ENCODE data around the gene ADGRV1. TPM values are rescaled to one million over a fixed set of nuclear protein-coding genes. Genes with fewer than 3 reads are reported as not detected.
"Not testable (repeated sequence)": the region's sequence is repeated elsewhere in the genome, so short reads cannot be mapped to it uniquely, and the experiment has no call there.

ADGRV1 gene
- total RNA-seq, 1 donor from 2014 or later, result 0.99 TPM

GRCh38 chr5:90590170-90590569 is 31.6 kb downstream of the ADGRV1 start:
- no peak overlapping the region for H3K27ac Mint-ChIP-seq (ENCODE audit: unreplicated experiment)
- no peaks in the 10 kb centered on the region for H3K9me3 Mint-ChIP-seq (ENCODE audit: unreplicated experiment)
- H3K4me3 Mint-ChIP-seq (ENCODE audit: unreplicated experiment), result no peak overlapping the region
- no peak for TF ChIP-seq CTCF (IDR thresholded peaks at IDR 0.05)
- H3K36me3 Mint-ChIP-seq (ENCODE audit: unreplicated experiment), result no peaks in the 10 kb centered on the region
- H3K4me1 Mint-ChIP-seq (ENCODE audit: unreplicated experiment), result no peaks in the 10 kb centered on the region
- DNase-seq (ENCODE audit: extremely low spot score, unreplicated experiment), result no peak
- peaks cover 19% of the 10 kb centered on the region for H3K27me3 Mint-ChIP-seq (ENCODE audit: unreplicated experiment)

GRCh38 chr5:90593083-90593482 is 34.5 kb downstream of the ADGRV1 start:
- H3K27me3 Mint-ChIP-seq (ENCODE audit: unreplicated experiment), result peaks cover 19% of the 10 kb centered on the region
- not testable (repeated sequence) for H3K4me3 Mint-ChIP-seq (ENCODE audit: unreplicated experiment); H3K36me3 Mint-ChIP-seq (ENCODE audit: unreplicated experiment); H3K4me1 Mint-ChIP-seq (ENCODE audit: unreplicated experiment); H3K9me3 Mint-ChIP-seq (ENCODE audit: unreplicated experiment); DNase-seq (ENCODE audit: extremely low spot score, unreplicated experiment); H3K27ac Mint-ChIP-seq (ENCODE audit: unreplicated experiment)

GRCh38 chr5:90595766-90596165 is 37.2 kb downstream of the ADGRV1 start:
- H3K9me3 Mint-ChIP-seq (ENCODE audit: unreplicated experiment); H3K4me1 Mint-ChIP-seq (ENCODE audit: unreplicated experiment); H3K4me3 Mint-ChIP-seq (ENCODE audit: unreplicated experiment); DNase-seq (ENCODE audit: extremely low spot score, unreplicated experiment); H3K27ac Mint-ChIP-seq (ENCODE audit: unreplicated experiment); H3K36me3 Mint-ChIP-seq (ENCODE audit: unreplicated experiment): not testable (repeated sequence)
- H3K27me3 Mint-ChIP-seq (ENCODE audit: unreplicated experiment), result peaks cover 14% of the 10 kb centered on the region

- Mint-ChIP-seq H3K27me3 (ENCODE audit: unreplicated experiment) (peaks cover 23% of the 10 kb centered on the region), H3K4me3 (ENCODE audit: unreplicated experiment) (no peak overlapping the region), H3K36me3 (ENCODE audit: unreplicated experiment) (no peaks in the 10 kb centered on the region), H3K4me1 (ENCODE audit: unreplicated experiment) (no peaks in the 10 kb centered on the region), H3K27ac (ENCODE audit: unreplicated experiment) (no peak overlapping the region), H3K9me3 (ENCODE audit: unreplicated experiment) (no peaks in the 10 kb centered on the region)
- no peak for TF ChIP-seq CTCF (IDR thresholded peaks at IDR 0.05)
- DNase-seq (ENCODE audit: extremely low spot score, unreplicated experiment), result no peak
Measured at GRCh38 chr5:90598293-90598692, 39.7 kb downstream of the ADGRV1 start.

- DNase-seq (ENCODE audit: extremely low spot score, unreplicated experiment); H3K36me3 Mint-ChIP-seq (ENCODE audit: unreplicated experiment); H3K4me3 Mint-ChIP-seq (ENCODE audit: unreplicated experiment); H3K9me3 Mint-ChIP-seq (ENCODE audit: unreplicated experiment); H3K4me1 Mint-ChIP-seq (ENCODE audit: unreplicated experiment); H3K27ac Mint-ChIP-seq (ENCODE audit: unreplicated experiment): not testable (repeated sequence)
- peaks cover 29% of the 10 kb centered on the region for H3K27me3 Mint-ChIP-seq (ENCODE audit: unreplicated experiment)
Measured at GRCh38 chr5:90600307-90600706, 41.7 kb downstream of the ADGRV1 start.

GRCh38 chr5:90601468-90601867 is 42.9 kb downstream of the ADGRV1 start:
- Mint-ChIP-seq H3K27ac (ENCODE audit: unreplicated experiment) (no peak overlapping the region), H3K36me3 (ENCODE audit: unreplicated experiment) (no peaks in the 10 kb centered on the region), H3K4me1 (ENCODE audit: unreplicated experiment) (no peaks in the 10 kb centered on the region), H3K4me3 (ENCODE audit: unreplicated experiment) (no peak overlapping the region), H3K27me3 (ENCODE audit: unreplicated experiment) (peaks cover 31% of the 10 kb centered on the region), H3K9me3 (ENCODE audit: unreplicated experiment) (no peaks in the 10 kb centered on the region)
- DNase-seq (ENCODE audit: extremely low spot score, unreplicated experiment), result no peak
- TF ChIP-seq CTCF (IDR thresholded peaks at IDR 0.05), result no peak

GRCh38 chr5:90602681-90603080 is 44.1 kb downstream of the ADGRV1 start:
- no peaks in the 10 kb centered on the region for H3K4me1 Mint-ChIP-seq (ENCODE audit: unreplicated experiment)
- H3K36me3 Mint-ChIP-seq (ENCODE audit: unreplicated experiment), result no peaks in the 10 kb centered on the region
- no peak overlapping the region for H3K4me3 Mint-ChIP-seq (ENCODE audit: unreplicated experiment)
- no peak for DNase-seq (ENCODE audit: extremely low spot score, unreplicated experiment)
- no peak for TF ChIP-seq CTCF (IDR thresholded peaks at IDR 0.05)
- no peaks in the 10 kb centered on the region for H3K9me3 Mint-ChIP-seq (ENCODE audit: unreplicated experiment)
- H3K27ac Mint-ChIP-seq (ENCODE audit: unreplicated experiment), result no peak overlapping the region
- peaks cover 36% of the 10 kb centered on the region for H3K27me3 Mint-ChIP-seq (ENCODE audit: unreplicated experiment)
